Measurements from ENCODE around the gene RACGAP1. TPM values are rescaled to one million over a fixed set of nuclear protein-coding genes. Genes with fewer than 3 reads are reported as not detected.
A peak's percentile ranks its signal among the peaks of the same experiment; 100 is the strongest.

Gene RACGAP1
- total RNA-seq, 1 donor from 2014 or later: 13.7 TPM

DNA sequence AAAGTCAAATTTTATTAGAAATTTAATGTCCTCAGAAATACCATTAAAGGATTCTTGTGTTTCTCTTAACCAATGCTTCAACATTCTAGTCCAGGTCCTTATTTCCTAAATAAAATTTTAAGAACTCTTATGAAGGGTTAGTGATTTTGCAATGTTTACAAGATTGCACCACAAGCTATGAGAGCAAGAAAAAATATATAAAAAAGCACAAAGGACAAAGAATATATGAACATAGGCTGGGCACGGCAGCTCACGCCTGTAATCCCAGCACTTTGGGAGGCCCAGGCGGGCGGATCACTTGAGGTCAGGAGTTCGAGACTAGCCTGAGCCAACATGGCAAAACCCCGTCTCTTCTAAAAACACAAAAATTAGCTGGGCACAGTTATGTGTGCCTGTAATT lies 7.7 kb downstream of the RACGAP1 start:
- no peaks in the 10 kb centered on the region for H3K36me3 ChIP-seq

GRCh38 chr12:50016501-50017475 lies 8.5 kb downstream of the RACGAP1 start:
- no peak for DNase-seq

More for the DNA sequence above, 7.7 kb downstream of the RACGAP1 start:
- Histone ChIP-seq H3K9me3 (no peaks in the 10 kb centered on the region), H3K4me3 (no peak overlapping the region), H3K27me3 (ENCODE audit: low read depth) (no peaks in the 10 kb centered on the region), H3K4me1 (peaks cover 9% of the 10 kb centered on the region), H3K27ac (peak overlapping the region; percentile 61)
- peak; percentile 59 for DNase-seq
- TF ChIP-seq, protein P1, sequence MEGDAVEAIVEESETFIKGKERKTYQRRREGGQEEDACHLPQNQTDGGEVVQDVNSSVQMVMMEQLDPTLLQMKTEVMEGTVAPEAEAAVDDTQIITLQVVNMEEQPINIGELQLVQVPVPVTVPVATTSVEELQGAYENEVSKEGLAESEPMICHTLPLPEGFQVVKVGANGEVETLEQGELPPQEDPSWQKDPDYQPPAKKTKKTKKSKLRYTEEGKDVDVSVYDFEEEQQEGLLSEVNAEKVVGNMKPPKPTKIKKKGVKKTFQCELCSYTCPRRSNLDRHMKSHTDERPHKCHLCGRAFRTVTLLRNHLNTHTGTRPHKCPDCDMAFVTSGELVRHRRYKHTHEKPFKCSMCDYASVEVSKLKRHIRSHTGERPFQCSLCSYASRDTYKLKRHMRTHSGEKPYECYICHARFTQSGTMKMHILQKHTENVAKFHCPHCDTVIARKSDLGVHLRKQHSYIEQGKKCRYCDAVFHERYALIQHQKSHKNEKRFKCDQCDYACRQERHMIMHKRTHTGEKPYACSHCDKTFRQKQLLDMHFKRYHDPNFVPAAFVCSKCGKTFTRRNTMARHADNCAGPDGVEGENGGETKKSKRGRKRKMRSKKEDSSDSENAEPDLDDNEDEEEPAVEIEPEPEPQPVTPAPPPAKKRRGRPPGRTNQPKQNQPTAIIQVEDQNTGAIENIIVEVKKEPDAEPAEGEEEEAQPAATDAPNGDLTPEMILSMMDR (IDR thresholded peaks at IDR 0.05): no peak
- intact Hi-C loops (cut with DNase I): no loop called here
- ATAC-seq: peak; percentile 69 to 80

GRCh38 chr12:50014342-50014741 lies 11.0 kb downstream of the RACGAP1 start:
- ATAC-seq: peak; percentile 31 to 60
- TF ChIP-seq, protein P1 (IDR thresholded peaks at IDR 0.05): no peak
- Histone ChIP-seq H3K27ac (no peak overlapping the region), H3K36me3 (no peaks in the 10 kb centered on the region), H3K4me3 (no peak overlapping the region), H3K27me3 (ENCODE audit: low read depth) (no peaks in the 10 kb centered on the region), H3K9me3 (no peaks in the 10 kb centered on the region), H3K4me1 (peaks cover 9% of the 10 kb centered on the region)
- DNase-seq: no peak
- intact Hi-C loops (cut with DNase I): no loop called here

More at GRCh38 chr12:50016501-50017475, 8.5 kb downstream of the RACGAP1 start:
- Histone ChIP-seq H3K27me3 (ENCODE audit: low read depth) (no peaks in the 10 kb centered on the region), H3K4me1 (peaks cover 9% of the 10 kb centered on the region), H3K9me3 (no peaks in the 10 kb centered on the region), H3K27ac (peak overlapping the region; percentile 61), H3K36me3 (no peaks in the 10 kb centered on the region), H3K4me3 (no peak overlapping the region)
- intact Hi-C loops (cut with DNase I): no loop called here
- ATAC-seq: peak; percentile 78 to 89
- TF ChIP-seq, protein P1 (IDR thresholded peaks at IDR 0.05): no peak

DNA sequence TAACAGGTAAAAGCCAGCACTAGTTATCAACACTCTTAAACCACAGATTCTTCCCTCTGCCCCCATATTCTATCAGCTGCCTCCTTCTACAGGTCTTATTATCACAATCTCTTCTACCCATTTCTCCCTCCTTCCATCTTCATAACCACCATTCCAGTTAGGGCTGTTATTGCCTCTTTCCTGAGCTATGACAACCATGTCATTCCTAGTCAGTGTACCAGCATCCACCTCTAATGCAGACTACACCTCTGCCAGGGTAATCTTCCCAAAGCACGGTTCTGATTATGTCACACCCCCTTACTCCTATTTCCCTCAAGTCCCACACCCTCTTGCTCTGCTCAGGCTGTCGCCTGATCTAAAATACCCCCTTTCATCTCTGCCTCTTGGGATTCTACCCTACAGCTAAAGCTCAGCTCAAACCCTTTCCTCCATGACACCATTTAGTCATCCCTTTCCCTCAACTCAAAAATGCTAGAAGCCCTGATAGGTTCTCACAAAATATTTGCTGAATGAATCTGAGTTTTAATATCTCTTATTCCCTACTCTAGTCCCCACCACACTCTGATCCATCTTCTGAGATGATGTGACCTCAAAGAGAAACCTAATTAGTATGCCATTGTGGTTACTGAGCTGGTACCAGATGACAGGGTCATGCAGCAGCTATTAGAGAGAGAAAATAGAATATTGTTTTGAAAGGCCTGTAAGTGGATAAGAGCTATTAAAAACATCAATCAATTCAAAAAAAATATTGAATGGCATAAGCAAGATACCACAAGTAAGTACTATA lies 11.7 kb downstream of the RACGAP1 start:
- DNase-seq: no peak
- no peak for ATAC-seq
- no peaks in the 10 kb centered on the region for H3K27me3 ChIP-seq (ENCODE audit: low read depth)
- TF ChIP-seq, protein P1 (IDR thresholded peaks at IDR 0.05): no peak
- H3K4me3 ChIP-seq: no peak overlapping the region
- peaks cover 9% of the 10 kb centered on the region for H3K4me1 ChIP-seq
- no peaks in the 10 kb centered on the region for H3K36me3 ChIP-seq
- no peak overlapping the region for H3K27ac ChIP-seq
- H3K9me3 ChIP-seq: no peaks in the 10 kb centered on the region
- intact Hi-C loops (cut with DNase I): no loop called here

GRCh38 chr12:50006754-50007442 lies 18.4 kb downstream of the RACGAP1 start:
- TF ChIP-seq, protein P1 (IDR thresholded peaks at IDR 0.05): no peak
- intact Hi-C loops (cut with DNase I): no loop called here
- no peak for ATAC-seq

More at GRCh38 chr12:50006754-50007442, 18.4 kb downstream of the RACGAP1 start:
- Histone ChIP-seq H3K9me3 (no peaks in the 10 kb centered on the region), H3K4me3 (no peak overlapping the region), H3K36me3 (peaks cover 8% of the 10 kb centered on the region), H3K27ac (no peak overlapping the region), H3K4me1 (no peaks in the 10 kb centered on the region), H3K27me3 (ENCODE audit: low read depth) (no peaks in the 10 kb centered on the region)
- no peak for DNase-seq
